H1 (cell line): ENCODE results near the gene BRS3. TPM values are rescaled to one million over a fixed set of nuclear protein-coding genes. Genes with fewer than 3 reads are reported as not detected.

Source experiments
- CTCF ChIA-PET: fragments of 300-600 bp; sonication (Branson Sonifier 250); formaldehyde crosslinking; loops from one replicate; lab custom pipeline; 2021; ENCODE audit not compliant: partially characterized antibody; lab: Charles Lee
- POLR2A ChIA-PET: fragments of 300-600 bp; sonication (Branson Sonifier 250); formaldehyde crosslinking; loops from one replicate; lab custom pipeline; 2021; ENCODE audit warnings: inconsistent platforms; ENCODE audit not compliant: partially characterized antibody; lab: Charles Lee
- DNase-seq, 2 experiments: peaks; one replicate each; pipeline versions ENCODE4 v3.0.0 to v3.0.0-alpha.2; 2010 to 2022; ENCODE audit warnings: low spot score in 2 of 2, low read depth in 1 of 2, mixed read lengths in 1 of 2
- FAIRE-seq: peaks from 2 replicates; lab custom pipeline; 2011; peaks lifted over from hg19 to GRCh38; lab: Jason Lieb, UNC
- H2AFZ ChIP-seq: 2 replicates; pipeline ENCODE4 v1.8.1; 2012; ENCODE audit warnings: low read length, inconsistent platforms
- H2AK5ac ChIP-seq: 2 replicates; pipeline ENCODE4 v1.6.1; 2013; ENCODE audit warnings: low read depth, low read length
- H2BK120ac ChIP-seq: replicated peaks from 2 replicates; pipeline ENCODE3; 2013; ENCODE audit warnings: low read depth, low read length, inconsistent platforms
- H2BK12ac ChIP-seq: 2 replicates; pipeline ENCODE4 v1.6.1; 2013; ENCODE audit warnings: low read depth, low read length
- H2BK15ac ChIP-seq: 2 replicates; pipeline ENCODE4 v1.6.1; 2013; ENCODE audit warnings: low read length
- H2BK20ac ChIP-seq: 2 replicates; pipeline ENCODE4 v1.6.1; 2013; ENCODE audit warnings: low read length
- H2BK5ac ChIP-seq: 2 replicates; pipeline ENCODE4 v1.6.1; 2013; ENCODE audit warnings: low read depth, low read length
- H3K14ac ChIP-seq: 2 replicates; pipeline ENCODE4 v1.6.1; 2013; ENCODE audit warnings: inconsistent platforms; ENCODE audit not compliant: insufficient read length
- H3K18ac ChIP-seq: 2 replicates; pipeline ENCODE4 v1.6.1; 2013; ENCODE audit warnings: low read length; ENCODE audit errors: extremely low read depth
- H3K23ac ChIP-seq: 2 replicates; pipeline ENCODE4 v1.6.1; 2013; ENCODE audit warnings: inconsistent platforms; ENCODE audit not compliant: insufficient read length
- H3K23me2 ChIP-seq: 2 replicates; pipeline ENCODE4 v1.6.1; 2013; ENCODE audit warnings: low read depth, low read length
- H3K27ac ChIP-seq: 2 replicates; pipeline ENCODE4 v1.6.1; 2011; ENCODE audit warnings: low read depth, low read length, inconsistent platforms
- H3K27me3 ChIP-seq, 4 experiments: replicated peaks in 1 of 4; 1 replicate in 1 of 4; 2 replicates in 3 of 4; pipeline versions ENCODE4 v1.6.1 to v1.8.1; 2011 to 2013; ENCODE audit warnings: low read length in 3 of 4, mild to moderate bottlenecking in 3 of 4, inconsistent platforms in 2 of 4, mixed read lengths in 2 of 4, moderate library complexity in 1 of 4; ENCODE audit not compliant: control insufficient read depth in 3 of 4, insufficient read depth in 3 of 4; ENCODE audit errors: extremely low read depth in 1 of 4
- H3K36me3 ChIP-seq, 4 experiments: 2 replicates each; pipeline versions ENCODE4 v1.6.1 to v1.8.1; 2011 to 2013; ENCODE audit warnings: mild to moderate bottlenecking in 4 of 4, low read length in 3 of 4, moderate library complexity in 2 of 4, control low read depth in 1 of 4, inconsistent platforms in 1 of 4; ENCODE audit not compliant: insufficient read depth in 4 of 4, control insufficient read depth in 2 of 4
- H3K4ac ChIP-seq: replicated peaks from 2 replicates; pipeline ENCODE3; 2013; ENCODE audit warnings: low read length, low read depth, mixed read lengths, inconsistent platforms; ENCODE audit not compliant: insufficient read length
- H3K4me1 ChIP-seq, 4 experiments: replicated peaks in 1 of 4; 1 replicate in 1 of 4; 2 replicates in 3 of 4; pipeline versions ENCODE4 v1.6.1 to v1.8.1; 2011 to 2013; ENCODE audit warnings: low read length in 3 of 4, inconsistent platforms in 2 of 4, mixed read lengths in 1 of 4; ENCODE audit not compliant: insufficient read depth in 4 of 4, control insufficient read depth in 3 of 4
- H3K4me2 ChIP-seq, 2 experiments: 2 replicates each; pipeline versions ENCODE4 v1.6.1 to v1.8.1; 2011 to 2013; ENCODE audit warnings: low read depth in 2 of 2, low read length in 2 of 2, control low read depth in 1 of 2, inconsistent platforms in 1 of 2, mild to moderate bottlenecking in 1 of 2; ENCODE audit not compliant: insufficient read depth in 1 of 2
- H3K4me3 ChIP-seq, 4 experiments: fragments of 200-600, 300-600 bp in 1 of 4; sonication (generic), shearing (Covaris generic), sonication (Bioruptor Twin) in 1 of 4; 2 replicates each; pipeline versions ENCODE4 v1.5.1 to v1.8.1; 2011 to 2016; ENCODE audit warnings: low read length in 4 of 4, low read depth in 3 of 4, control low read depth in 2 of 4, inconsistent platforms in 2 of 4, mild to moderate bottlenecking in 2 of 4, mixed read lengths in 1 of 4, moderate library complexity in 1 of 4; ENCODE audit not compliant: insufficient read depth in 2 of 4; ENCODE audit errors: extremely low read depth in 1 of 4
- H3K56ac ChIP-seq: replicated peaks from 2 replicates; pipeline ENCODE3; 2013; ENCODE audit warnings: low read depth, mild to moderate bottlenecking, mixed read lengths, low read length, inconsistent platforms; ENCODE audit not compliant: insufficient read length
- H3K79me1 ChIP-seq: 2 replicates; pipeline ENCODE4 v1.6.1; 2013; ENCODE audit warnings: low read depth, low read length, control low read depth
- H3K79me2 ChIP-seq, 2 experiments: 2 replicates each; pipeline versions ENCODE4 v1.6.1 to v1.8.1; 2012 to 2013; ENCODE audit warnings: low read length in 2 of 2, mild to moderate bottlenecking in 2 of 2, inconsistent platforms in 1 of 2; ENCODE audit not compliant: insufficient read depth in 2 of 2, control insufficient read depth in 1 of 2
- H3K9ac ChIP-seq, 4 experiments: replicated peaks in 1 of 4; 1 replicate in 1 of 4; 2 replicates in 3 of 4; pipeline versions ENCODE4 v1.6.1 to v1.8.1; 2011 to 2013; ENCODE audit warnings: low read depth in 3 of 4, low read length in 3 of 4, control low read depth in 2 of 4, mild to moderate bottlenecking in 2 of 4, moderate library complexity in 2 of 4, inconsistent platforms in 1 of 4; ENCODE audit errors: extremely low read depth in 1 of 4
- H3K9me3 ChIP-seq, 2 experiments: 2 replicates each; pipeline versions ENCODE4 v1.6.1 to v1.8.1; 2012 to 2013; ENCODE audit warnings: mild to moderate bottlenecking in 2 of 2, moderate library complexity in 2 of 2, control low read depth in 1 of 2, inconsistent platforms in 1 of 2, low read depth in 1 of 2, low read length in 1 of 2, mixed read lengths in 1 of 2; ENCODE audit not compliant: insufficient read depth in 2 of 2
- H4K20me1 ChIP-seq, 2 experiments: replicated peaks in 1 of 2; 2 replicates each; pipeline versions ENCODE3 to v1.8.1; 2011 to 2013; ENCODE audit warnings: inconsistent platforms in 2 of 2, low read length in 2 of 2, mild to moderate bottlenecking in 1 of 2; ENCODE audit not compliant: insufficient read depth in 2 of 2, control insufficient read depth in 1 of 2
- H4K5ac ChIP-seq: 2 replicates; pipeline ENCODE4 v1.6.1; 2013; ENCODE audit warnings: low read length, low read depth, mixed read lengths, inconsistent platforms; ENCODE audit not compliant: insufficient read length
- H4K8ac ChIP-seq: 2 replicates; pipeline ENCODE4 v1.8.0; 2013; ENCODE audit warnings: mild to moderate bottlenecking, moderate library complexity, low read length, inconsistent platforms; ENCODE audit not compliant: insufficient read depth; ENCODE audit errors: extremely low read depth
- H4K91ac ChIP-seq: replicated peaks from 2 replicates; pipeline ENCODE3; 2013; ENCODE audit warnings: low read length, mixed read lengths, inconsistent platforms; ENCODE audit not compliant: insufficient read length
- BCL11A ChIP-seq, 2 experiments: IDR thresholded peaks; one replicate each; pipeline ENCODE4 v1.6.1; 2011; ENCODE audit warnings: low read depth in 2 of 2, low read length in 2 of 2, mild to moderate bottlenecking in 2 of 2
- EGR1 ChIP-seq: IDR thresholded peaks from 2 replicates; pipeline ENCODE4 v1.6.1; 2011; ENCODE audit warnings: low read depth, low read length, borderline replicate concordance
- GTF2F1 ChIP-seq: IDR thresholded peaks from 2 replicates; pipeline ENCODE4 v1.6.1; 2012; ENCODE audit warnings: low read depth, low read length, improper control_type of control experiment, borderline replicate concordance
- MAFK ChIP-seq: IDR thresholded peaks from 2 replicates; pipeline ENCODE4 v1.6.1; 2012; ENCODE audit warnings: low read depth, mild to moderate bottlenecking, improper control_type of control experiment, low read length
- NANOG ChIP-seq: IDR thresholded peaks from 2 replicates; pipeline ENCODE4 v1.6.1; 2011; ENCODE audit warnings: low read length, low read depth, mild to moderate bottlenecking, inconsistent platforms; ENCODE audit not compliant: insufficient read depth, poor library complexity, severe bottlenecking
- RBBP5 ChIP-seq: IDR thresholded peaks from 2 replicates; pipeline ENCODE4 v1.7.1; 2012; ENCODE audit warnings: low read depth, mild to moderate bottlenecking, inconsistent platforms, low read length, moderate library complexity, borderline replicate concordance
- TAF7 ChIP-seq: optimal IDR thresholded peaks from 2 replicates; pipeline ENCODE3; 2011; ENCODE audit warnings: low read depth, mild to moderate bottlenecking, inconsistent platforms, low read length, moderate library complexity, borderline replicate concordance
- TEAD4 ChIP-seq: IDR thresholded peaks from 2 replicates; pipeline ENCODE4 v1.6.1; 2012; ENCODE audit warnings: low read depth, low read length, inconsistent platforms, mixed read lengths
- ZNF274 ChIP-seq: IDR thresholded peaks from 2 replicates; pipeline ENCODE4 v1.7.0; 2012; ENCODE audit warnings: low read length, borderline replicate concordance; ENCODE audit errors: extremely low read depth
- WGBS, 2 experiments: shearing (Covaris generic) in 1 of 2; methylation state at CpG; one replicate each; pipeline versions ENCODE4 v1.1.6 to v1.1.7; 2013 to 2015; ENCODE audit warnings: low lambda C conversion rate in 2 of 2, mixed read lengths in 2 of 2, inconsistent platforms in 1 of 2, low coverage in 1 of 2, missing lambda C conversion rate in 1 of 2; ENCODE audit not compliant: insufficient replicate concordance in 2 of 2, insufficient coverage in 1 of 2, insufficient read length in 1 of 2; ENCODE audit errors: extremely low coverage in 1 of 2, missing lambda C conversion rate in 1 of 2; 5-methylcytosine and 5-hydroxymethylcytosine counted together
- polyA plus RNA-seq, 7 experiments: library from polyadenylated mRNA; depleted of rRNA in 3 of 7; stranded (reverse) in 5 of 7; unstranded in 2 of 7; fragments of >200 nt in 5 of 7; fragments of 200-250 nt in 2 of 7; gene quantifications; 1 replicate in 5 of 7; 2 replicates in 1 of 7; 4 replicates in 1 of 7; pipeline versions ENCODE4 v1.2.1 to v1.2.3, GENCODE V29; 2011 to 2013; ENCODE audit warnings: missing spikeins in 2 of 7, mixed read lengths in 2 of 7
- total RNA-seq: library from RNA; stranded (reverse); fragmentation: NEBNext Ultra II Directional; extraction: Animal tissue kit (Norgen Biotek cat#: 25700); gene quantifications from 2 replicates; pipeline ENCODE4 v1.2.1, GENCODE V29; 2021
- TF ChIP-seq, protein P1 (sequence below), 3 experiments: IDR thresholded peaks; 1 replicate in 2 of 3; 2 replicates in 1 of 3; pipeline versions ENCODE4 v1.5.1 to v1.6.1; 2011; ENCODE audit warnings: low read length in 3 of 3, mild to moderate bottlenecking in 3 of 3, inconsistent platforms in 2 of 3, low read depth in 1 of 3, moderate library complexity in 1 of 3; ENCODE audit not compliant: insufficient read depth in 1 of 3; ENCODE audit errors: control extremely low read depth in 1 of 3
- TF ChIP-seq, protein P2 (sequence below): IDR thresholded peaks from 2 replicates; pipeline ENCODE4 v1.6.1; 2011; ENCODE audit warnings: low read depth, mild to moderate bottlenecking, low read length; ENCODE audit not compliant: insufficient read depth

BRS3 gene
- total and polyA plus RNA-seq, 2 of the 8 experiments (the other 6 are each of a cell fraction or from before 2014, with no cell fraction given) = not detected

DNA sequence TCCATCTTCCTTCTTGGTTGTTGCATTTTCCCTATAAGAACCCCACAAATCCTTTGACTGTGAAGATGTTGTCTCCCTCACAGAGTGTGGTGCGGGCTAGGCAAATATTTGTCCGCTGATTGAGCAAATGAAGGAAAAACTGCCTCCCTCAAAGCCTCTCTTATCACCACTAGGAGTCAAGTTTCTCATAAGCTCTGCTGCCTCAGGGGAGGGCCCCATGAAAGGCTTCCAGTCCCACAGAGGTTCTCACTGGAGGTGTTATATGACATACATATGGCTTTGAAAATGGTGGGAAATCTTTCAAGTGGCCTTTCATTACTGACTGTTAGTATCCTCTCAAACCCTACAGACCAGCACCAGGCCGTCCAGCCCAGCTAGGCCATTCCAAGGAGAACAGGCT is 53.5 kb downstream of the BRS3 start:
- ChIA-PET POLR2A (no interaction called here), CTCF (no interaction called here)
- Histone ChIP-seq H3K56ac (no peak overlapping the region), H3K18ac (no peak overlapping the region), H2BK120ac (no peak overlapping the region), H3K4me2 (no peak overlapping the region), H3K4me1 (no peaks in the 10 kb centered on the region), H3K79me1 (no peaks in the 10 kb centered on the region), H3K9ac (no peak overlapping the region), H2AK5ac (no peak overlapping the region), H3K4ac (no peak overlapping the region), H3K23me2 (no peaks in the 10 kb centered on the region), H3K4me3 (no peak overlapping the region), H4K20me1 (no peaks in the 10 kb centered on the region), H4K8ac (no peak overlapping the region), H3K23ac (no peak overlapping the region), H2BK5ac (no peak overlapping the region), H3K27ac (no peak overlapping the region), H4K91ac (no peak overlapping the region), H3K9me3 (no peaks in the 10 kb centered on the region), H2BK20ac (no peak overlapping the region), H3K14ac (no peak overlapping the region), H2BK12ac (no peak overlapping the region), H3K27me3 (no peaks in the 10 kb centered on the region), H3K36me3 (no peaks in the 10 kb centered on the region), H3K79me2 (no peaks in the 10 kb centered on the region), H4K5ac (no peak overlapping the region), H2AFZ (no peak overlapping the region), H2BK15ac (no peak overlapping the region)
- WGBS, 2 experiments = 85% methylated on average over 2 of the region's 3 CpGs; no CpG with 5 or more reads in 1 of the 2 experiments
- DNase-seq (no peak), FAIRE-seq (no peak)
- TF ChIP-seq EGR1 (no peak), MAFK (no peak), GTF2F1 (no peak), RBBP5 (no peak), TAF7 (no peak), BCL11A (IDR thresholded peaks at IDR 0.05; ENCODE audit: low read depth in 2 of 2, low read length in 2 of 2) (no peak), NANOG (no peak), ZNF274 (no peak), TEAD4 (no peak)
- TF ChIP-seq, protein P1, sequence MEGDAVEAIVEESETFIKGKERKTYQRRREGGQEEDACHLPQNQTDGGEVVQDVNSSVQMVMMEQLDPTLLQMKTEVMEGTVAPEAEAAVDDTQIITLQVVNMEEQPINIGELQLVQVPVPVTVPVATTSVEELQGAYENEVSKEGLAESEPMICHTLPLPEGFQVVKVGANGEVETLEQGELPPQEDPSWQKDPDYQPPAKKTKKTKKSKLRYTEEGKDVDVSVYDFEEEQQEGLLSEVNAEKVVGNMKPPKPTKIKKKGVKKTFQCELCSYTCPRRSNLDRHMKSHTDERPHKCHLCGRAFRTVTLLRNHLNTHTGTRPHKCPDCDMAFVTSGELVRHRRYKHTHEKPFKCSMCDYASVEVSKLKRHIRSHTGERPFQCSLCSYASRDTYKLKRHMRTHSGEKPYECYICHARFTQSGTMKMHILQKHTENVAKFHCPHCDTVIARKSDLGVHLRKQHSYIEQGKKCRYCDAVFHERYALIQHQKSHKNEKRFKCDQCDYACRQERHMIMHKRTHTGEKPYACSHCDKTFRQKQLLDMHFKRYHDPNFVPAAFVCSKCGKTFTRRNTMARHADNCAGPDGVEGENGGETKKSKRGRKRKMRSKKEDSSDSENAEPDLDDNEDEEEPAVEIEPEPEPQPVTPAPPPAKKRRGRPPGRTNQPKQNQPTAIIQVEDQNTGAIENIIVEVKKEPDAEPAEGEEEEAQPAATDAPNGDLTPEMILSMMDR (IDR thresholded peaks at IDR 0.05; ENCODE audit: control extremely low read depth in 1 of 3, insufficient read depth in 1 of 3, low read depth in 1 of 3, low read length in 3 of 3) = no peak
- TF ChIP-seq, protein P2, sequence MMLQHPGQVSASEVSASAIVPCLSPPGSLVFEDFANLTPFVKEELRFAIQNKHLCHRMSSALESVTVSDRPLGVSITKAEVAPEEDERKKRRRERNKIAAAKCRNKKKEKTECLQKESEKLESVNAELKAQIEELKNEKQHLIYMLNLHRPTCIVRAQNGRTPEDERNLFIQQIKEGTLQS = no peak
